Neutrophil (primary cell): Measurements from ENCODE around the gene TALDO1.

Source experiments
- H3K27ac ChIP-seq: fragments of 200-600 bp; sonication (generic); 2 replicates; pipeline ENCODE4 v1.5.1; 2016; ENCODE audit warnings: mild to moderate bottlenecking, moderate library complexity
- H3K27me3 ChIP-seq: fragments of 200-600 bp; sonication (generic); 2 replicates; pipeline ENCODE4 v1.6.0; 2016; ENCODE audit warnings: mild to moderate bottlenecking
- H3K36me3 ChIP-seq: fragments of 200-600 bp; sonication (generic); 2 replicates; pipeline ENCODE4 v1.5.1; 2017
- H3K4me1 ChIP-seq, 2 experiments: fragments of 200-600 bp in 1 of 2; sonication (generic) in 1 of 2; 1 replicate in 1 of 2; 2 replicates in 1 of 2; pipeline versions ENCODE4 v1.5.1 to v1.6.1; 2013 to 2016; ENCODE audit warnings: low read depth in 1 of 2, low read length in 1 of 2, mild to moderate bottlenecking in 1 of 2, moderate library complexity in 1 of 2; ENCODE audit not compliant: control insufficient read depth in 1 of 2, insufficient read depth in 1 of 2
- H3K4me3 ChIP-seq, 2 experiments: fragments of 200-600 bp in 1 of 2; sonication (generic) in 1 of 2; 1 replicate in 1 of 2; 2 replicates in 1 of 2; pipeline ENCODE4 v1.5.1; 2013 to 2016; ENCODE audit warnings: low read depth in 1 of 2, low read length in 1 of 2, mild to moderate bottlenecking in 1 of 2, moderate library complexity in 1 of 2
- H3K9me3 ChIP-seq: fragments of 200-600 bp; sonication (generic); 2 replicates; pipeline ENCODE4 v1.5.1; 2016
- TF ChIP-seq, protein P1 (sequence below): fragments of 200-600 bp; sonication (generic); IDR thresholded peaks from 2 replicates; pipeline ENCODE4 v1.5.1; 2016; ENCODE audit warnings: antibody characterized with exemption

TALDO1 gene

DNA sequence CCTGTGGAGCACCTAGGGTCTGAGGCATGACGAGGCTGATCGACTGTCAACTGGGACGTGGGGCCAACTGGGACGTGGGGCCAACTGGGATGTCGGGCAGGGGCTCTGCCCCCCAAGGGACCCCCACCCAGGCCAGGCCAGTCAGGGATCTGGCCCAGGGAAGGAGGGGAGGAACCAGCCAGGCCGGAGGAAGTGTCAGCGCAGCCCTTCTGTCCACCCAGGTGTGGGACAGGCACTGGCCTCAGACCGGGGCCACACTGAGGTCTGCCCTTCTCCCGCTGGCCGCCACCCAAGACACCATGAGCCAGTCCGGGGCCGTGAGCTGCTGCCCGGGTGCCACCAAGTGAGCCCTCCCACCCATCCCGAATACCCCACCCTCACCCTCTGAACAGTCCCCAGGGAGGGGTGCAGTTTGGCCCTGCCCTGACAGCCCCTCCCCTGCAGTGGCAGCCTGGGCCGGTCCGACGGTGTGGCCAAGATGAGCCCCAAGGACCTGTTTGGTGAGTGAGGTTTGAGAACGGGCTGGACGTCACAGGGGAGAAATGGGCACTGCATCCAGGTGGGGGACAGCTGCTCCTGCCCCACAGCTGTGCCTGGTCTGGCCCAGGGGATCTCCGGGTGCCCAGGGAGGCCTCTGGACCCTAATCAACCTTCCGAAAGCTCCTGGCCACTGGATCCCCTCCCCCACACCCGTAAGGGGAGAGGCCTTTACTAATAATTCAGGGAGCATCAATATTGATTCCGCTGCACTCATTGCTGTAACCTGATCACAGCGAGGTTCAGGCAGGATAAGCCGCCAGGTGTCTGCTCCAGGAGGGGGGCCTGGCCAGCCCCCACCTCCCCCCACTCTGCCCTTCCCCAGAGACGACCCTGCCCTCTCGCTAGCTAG, 37.9 kb upstream of the TALDO1 start:
- TF ChIP-seq, protein P1, sequence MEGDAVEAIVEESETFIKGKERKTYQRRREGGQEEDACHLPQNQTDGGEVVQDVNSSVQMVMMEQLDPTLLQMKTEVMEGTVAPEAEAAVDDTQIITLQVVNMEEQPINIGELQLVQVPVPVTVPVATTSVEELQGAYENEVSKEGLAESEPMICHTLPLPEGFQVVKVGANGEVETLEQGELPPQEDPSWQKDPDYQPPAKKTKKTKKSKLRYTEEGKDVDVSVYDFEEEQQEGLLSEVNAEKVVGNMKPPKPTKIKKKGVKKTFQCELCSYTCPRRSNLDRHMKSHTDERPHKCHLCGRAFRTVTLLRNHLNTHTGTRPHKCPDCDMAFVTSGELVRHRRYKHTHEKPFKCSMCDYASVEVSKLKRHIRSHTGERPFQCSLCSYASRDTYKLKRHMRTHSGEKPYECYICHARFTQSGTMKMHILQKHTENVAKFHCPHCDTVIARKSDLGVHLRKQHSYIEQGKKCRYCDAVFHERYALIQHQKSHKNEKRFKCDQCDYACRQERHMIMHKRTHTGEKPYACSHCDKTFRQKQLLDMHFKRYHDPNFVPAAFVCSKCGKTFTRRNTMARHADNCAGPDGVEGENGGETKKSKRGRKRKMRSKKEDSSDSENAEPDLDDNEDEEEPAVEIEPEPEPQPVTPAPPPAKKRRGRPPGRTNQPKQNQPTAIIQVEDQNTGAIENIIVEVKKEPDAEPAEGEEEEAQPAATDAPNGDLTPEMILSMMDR = no peak
- Histone ChIP-seq H3K27me3 (peaks cover 91% of the 10 kb centered on the region), H3K4me3 (no peak overlapping the region), H3K9me3 (no peaks in the 10 kb centered on the region), H3K36me3 (peaks cover 6% of the 10 kb centered on the region), H3K27ac (no peak overlapping the region), H3K4me1 (peaks cover 4 to 11% of the 10 kb centered on the region in 2 experiments)

- TF ChIP-seq, protein P1 = no peak
Measured at GRCh38 chr11:714436-714835, 32.8 kb upstream of the TALDO1 start.

GRCh38 chr11:719214-720016, 27.8 kb upstream of the TALDO1 start:
- H3K4me3 ChIP-seq = no peak overlapping the region

More at GRCh38 chr11:714436-714835, 32.8 kb upstream of the TALDO1 start:
- Histone ChIP-seq H3K36me3 (no peaks in the 10 kb centered on the region), H3K27me3 (peaks cover 86% of the 10 kb centered on the region), H3K9me3 (no peaks in the 10 kb centered on the region), H3K27ac (no peak overlapping the region), H3K4me1 (peaks cover 0 to 4% of the 10 kb centered on the region in 2 experiments), H3K4me3 (no peak overlapping the region)

DNA sequence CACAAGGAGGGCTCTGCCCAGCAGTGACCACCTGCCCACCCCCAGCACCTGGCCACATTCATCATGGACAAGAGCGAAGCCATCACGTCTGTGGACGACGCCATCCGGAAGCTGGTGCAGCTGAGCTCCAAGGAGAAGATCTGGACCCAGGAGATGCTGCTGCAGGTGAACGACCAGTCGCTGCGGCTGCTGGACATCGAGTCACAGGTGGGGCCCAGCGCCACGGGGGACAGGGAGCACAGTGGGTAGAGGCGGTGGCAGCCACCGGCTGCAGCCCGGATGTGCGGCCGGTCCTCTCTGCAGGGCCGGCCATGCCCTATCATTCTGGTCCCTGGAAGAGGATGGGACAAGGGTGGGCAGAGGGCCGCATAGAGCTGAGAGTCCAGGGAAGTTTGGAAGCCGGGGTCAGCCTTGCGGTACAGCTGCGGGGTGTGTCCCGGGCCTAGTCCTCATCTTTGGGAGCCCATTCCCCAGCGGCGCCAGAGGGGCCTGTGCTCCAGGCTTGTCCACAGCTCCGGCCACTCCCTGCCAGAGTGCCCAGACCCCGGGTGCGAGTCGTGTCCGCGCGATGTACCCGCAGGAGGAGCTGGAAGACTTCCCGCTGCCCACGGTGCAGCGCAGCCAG, 27.1 kb upstream of the TALDO1 start:
- H3K4me1 ChIP-seq = peaks cover 24 to 30% of the 10 kb centered on the region in 2 experiments
- TF ChIP-seq, protein P1 = no peak
- no peaks in the 10 kb centered on the region for H3K9me3 ChIP-seq
- no peak overlapping the region for H3K27ac ChIP-seq
- no peaks in the 10 kb centered on the region for H3K36me3 ChIP-seq
- peak overlapping the region; percentile 49 to 55 for H3K4me3 ChIP-seq
- peaks cover 89% of the 10 kb centered on the region for H3K27me3 ChIP-seq

More at GRCh38 chr11:719214-720016, 27.8 kb upstream of the TALDO1 start:
- peaks cover 24 to 30% of the 10 kb centered on the region in 2 experiments for H3K4me1 ChIP-seq
- peaks cover 88% of the 10 kb centered on the region for H3K27me3 ChIP-seq
- TF ChIP-seq, protein P1 = no peak
- no peaks in the 10 kb centered on the region for H3K36me3 ChIP-seq
- no peaks in the 10 kb centered on the region for H3K9me3 ChIP-seq
- H3K27ac ChIP-seq = no peak overlapping the region

DNA sequence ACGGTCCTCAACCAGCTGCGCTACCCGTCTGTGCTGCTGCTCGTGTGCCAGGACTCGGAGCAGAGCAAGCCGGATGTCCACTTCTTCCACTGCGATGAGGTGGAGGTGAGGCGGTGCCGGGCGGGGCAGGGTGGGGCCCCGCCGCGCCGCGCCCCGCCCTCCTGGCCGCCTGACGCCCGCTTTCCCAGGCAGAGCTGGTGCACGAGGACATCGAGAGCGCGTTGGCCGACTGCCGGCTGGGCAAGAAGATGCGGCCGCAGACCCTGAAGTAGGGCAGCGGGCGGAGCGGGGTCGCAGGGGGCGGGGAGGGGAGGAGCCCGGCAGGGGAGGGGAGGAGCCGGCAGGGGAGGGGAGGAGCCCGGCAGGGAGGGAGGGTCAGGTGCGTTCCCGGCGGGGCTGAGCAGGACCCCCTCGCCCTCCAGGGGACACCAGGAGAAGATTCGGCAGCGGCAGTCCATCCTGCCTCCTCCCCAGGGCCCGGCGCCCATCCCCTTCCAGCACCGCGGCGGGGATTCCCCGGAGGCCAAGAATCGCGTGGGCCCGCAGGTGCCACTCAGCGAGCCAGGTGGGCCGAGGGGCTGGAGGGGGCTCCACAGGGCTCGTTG, 26.5 kb upstream of the TALDO1 start:
- peaks cover 94% of the 10 kb centered on the region for H3K27me3 ChIP-seq
- TF ChIP-seq, protein P1 = no peak
- H3K36me3 ChIP-seq = no peaks in the 10 kb centered on the region
- H3K4me1 ChIP-seq = peaks cover 30 to 35% of the 10 kb centered on the region in 2 experiments
- H3K27ac ChIP-seq = no peak overlapping the region
- H3K9me3 ChIP-seq = no peaks in the 10 kb centered on the region
- H3K4me3 ChIP-seq = peak overlapping the region; percentile 49 to 55
